GM04503 (cell line): ENCODE data around the gene VRK1.
"Not testable (repeated sequence)": the region's sequence is repeated elsewhere in the genome, so short reads cannot be mapped to it uniquely, and the experiment has no call there.

Experiments used
- DNase-seq: peaks from one replicate; pipeline ENCODE4 v3.0.0-alpha.2; 2012; ENCODE audit warnings: low read depth

VRK1 gene

GRCh38 chr14:96883974-96884373, 86.8 kb downstream of the VRK1 start:
- DNase-seq, result not testable (repeated sequence)

DNA sequence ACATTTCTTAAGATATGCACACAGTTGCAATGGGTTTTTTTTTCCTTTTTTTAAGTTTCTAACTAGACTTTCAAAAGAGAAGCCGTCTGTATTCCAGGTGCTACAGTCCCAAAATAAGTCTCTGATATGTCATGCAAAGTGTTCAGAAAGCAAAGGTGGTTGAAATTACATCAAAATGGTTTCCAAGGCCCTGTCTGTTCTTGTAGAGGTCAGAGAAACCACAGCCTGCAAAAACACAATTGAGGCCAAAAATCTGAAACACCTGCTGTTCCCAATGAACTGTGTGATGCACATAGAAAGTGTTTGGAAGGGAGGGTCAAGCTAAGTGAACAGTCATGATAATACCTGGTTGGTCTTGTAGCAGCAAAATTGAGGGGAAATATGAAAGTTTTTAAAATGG, 91.0 kb downstream of the VRK1 start:
- no peak for DNase-seq

DNA sequence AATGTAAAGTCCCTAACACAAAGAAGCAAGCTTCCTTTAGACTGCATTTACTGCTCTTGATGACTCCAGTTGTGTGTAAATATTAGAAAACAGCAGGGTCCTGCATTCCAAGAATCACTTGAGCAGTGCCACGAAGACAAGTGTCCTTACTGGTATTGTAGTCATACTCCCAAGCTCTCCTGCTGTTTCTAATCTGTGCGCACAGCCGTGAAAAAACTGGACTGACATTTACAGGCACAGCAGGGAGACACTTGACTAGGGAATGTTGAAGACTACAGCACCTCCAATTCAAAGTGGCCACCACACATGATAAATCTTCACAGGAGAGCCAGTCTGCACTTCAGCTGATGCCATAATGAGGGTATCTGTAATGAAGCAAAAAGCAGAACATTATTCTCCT, 91.4 kb downstream of the VRK1 start:
- DNase-seq, result no peak

GRCh38 chr14:96889091-96889490, 91.9 kb downstream of the VRK1 start:
- DNase-seq, result no peak

GRCh38 chr14:96893966-96894622, 96.9 kb downstream of the VRK1 start:
- no peak for DNase-seq

DNA sequence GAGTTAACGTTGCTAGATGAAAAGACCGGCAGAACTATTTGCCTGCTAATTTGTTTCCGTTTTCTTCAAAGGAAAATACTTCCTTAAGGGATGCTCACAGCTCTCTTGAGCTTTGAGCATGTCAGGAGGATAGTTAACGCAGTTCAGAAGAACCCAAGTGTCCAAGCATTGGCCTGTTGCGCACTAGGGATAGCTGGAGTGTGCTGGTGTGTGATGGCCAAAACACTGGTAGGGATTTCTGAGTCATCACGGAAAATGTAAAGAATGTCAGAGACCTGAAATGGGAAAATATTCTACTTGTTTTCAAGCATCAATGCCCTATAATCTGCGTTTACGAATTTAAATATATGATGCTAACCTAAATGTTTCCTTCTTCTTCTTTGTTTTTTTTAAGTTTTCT, 97.8 kb downstream of the VRK1 start:
- DNase-seq, result no peak

- no peak for DNase-seq
Measured at GRCh38 chr14:96895658-96896271, 98.6 kb downstream of the VRK1 start.

DNA sequence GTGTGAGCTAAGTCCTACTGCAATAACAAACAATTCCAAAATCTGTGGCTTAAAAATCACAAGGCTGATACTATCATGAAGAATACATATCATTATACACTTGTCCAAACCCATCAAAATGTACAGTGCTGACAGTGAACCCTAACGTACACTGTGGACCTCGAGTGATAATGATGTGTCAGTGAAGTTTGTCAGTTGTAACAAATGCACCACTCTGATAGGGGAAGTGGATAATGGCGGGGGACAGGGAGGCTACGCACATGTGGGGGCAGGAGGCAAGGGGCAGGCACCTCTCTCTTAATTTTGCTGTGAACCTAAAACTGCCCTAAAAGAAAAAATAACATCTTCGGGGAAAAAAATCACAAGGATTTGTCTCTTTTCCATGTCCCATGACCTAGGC, 100.0 kb downstream of the VRK1 start:
- no peak for DNase-seq

DNA sequence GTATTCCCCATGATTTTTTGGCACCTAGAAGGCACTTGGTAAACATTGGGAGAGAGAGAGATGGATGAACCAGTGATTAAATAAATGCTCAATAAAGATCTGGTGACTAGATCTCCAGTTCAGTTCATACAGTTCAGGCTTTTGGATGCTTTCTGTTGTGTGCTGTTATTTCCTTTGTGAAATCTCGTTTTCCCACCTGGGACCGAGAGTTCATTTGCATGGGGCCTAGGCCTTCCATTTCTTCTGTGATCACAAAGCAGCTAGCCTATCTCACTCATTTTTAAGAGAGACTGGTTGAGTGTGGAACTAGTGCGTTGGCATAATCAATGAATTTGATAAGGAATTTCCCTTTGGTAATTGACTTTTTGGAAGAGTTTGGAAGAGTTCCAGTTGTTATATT, 104.0 kb downstream of the VRK1 start:
- no peak for DNase-seq

DNA sequence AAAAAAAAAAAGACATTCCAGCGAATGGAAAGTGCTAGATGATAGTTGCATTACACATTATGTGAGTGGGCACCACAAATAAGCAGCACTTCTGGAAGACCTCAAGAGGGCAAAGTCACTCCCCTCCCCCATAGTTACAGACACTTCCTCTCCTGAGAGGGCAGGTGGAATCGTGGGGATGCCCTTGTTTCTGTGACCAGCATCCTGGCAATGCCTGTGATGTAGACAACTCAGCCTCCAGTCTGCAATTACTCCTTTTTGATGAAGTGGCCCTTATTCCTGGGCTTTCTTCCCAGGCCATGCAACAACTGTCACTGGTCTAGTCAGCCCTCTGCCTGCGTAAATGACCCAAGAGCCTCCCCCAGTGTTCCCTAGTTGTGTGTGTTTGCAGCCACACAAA, 104.8 kb downstream of the VRK1 start:
- no peak for DNase-seq

DNA sequence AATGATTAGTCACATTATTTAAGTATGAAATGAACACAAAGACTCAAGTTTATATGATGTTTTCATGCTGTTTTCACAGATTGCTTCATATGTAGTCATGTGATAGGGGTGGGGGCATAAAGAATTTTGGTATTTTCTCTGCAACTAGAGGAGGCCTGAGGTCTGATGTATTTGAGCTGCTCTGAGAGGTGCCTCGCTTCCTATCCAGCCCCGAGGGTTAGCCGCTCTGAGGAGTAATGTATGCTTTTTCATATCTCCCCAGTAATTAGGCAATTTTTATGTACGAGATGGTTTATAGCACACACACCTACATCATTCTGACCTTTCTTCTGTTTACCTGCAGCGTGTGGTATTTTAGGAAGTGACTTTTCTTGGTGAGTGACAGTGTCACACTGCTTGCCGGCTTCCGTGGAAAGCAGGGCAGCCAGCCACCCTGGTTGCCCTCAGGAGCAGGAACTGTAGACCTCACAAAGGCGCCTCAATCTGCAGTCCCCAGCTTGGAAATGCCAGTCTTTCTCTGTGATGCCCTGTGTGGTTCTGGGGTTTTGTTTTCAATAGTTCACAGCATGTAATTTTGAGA, 106.4 kb downstream of the VRK1 start:
- DNase-seq, result no peak

DNA sequence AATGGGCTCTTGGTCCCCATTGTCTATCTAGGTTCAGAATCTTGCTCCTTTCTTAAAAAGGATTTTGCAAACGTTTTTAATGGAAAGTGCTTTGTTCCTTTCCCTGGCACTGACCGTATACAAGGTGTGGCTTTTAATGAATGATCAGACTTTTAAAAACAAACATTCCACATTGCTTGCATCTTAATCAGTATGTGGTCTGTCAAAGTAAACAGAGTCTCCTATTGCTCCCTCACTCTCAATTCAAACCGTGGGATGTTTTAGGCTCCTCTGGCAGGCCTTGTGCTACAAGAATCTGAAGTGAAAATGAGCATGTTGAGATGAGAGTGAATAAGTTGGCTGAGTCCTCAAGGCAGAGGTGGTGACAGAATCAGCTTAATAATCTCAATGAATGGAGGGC, 107.0 kb downstream of the VRK1 start:
- DNase-seq, result no peak

DNA sequence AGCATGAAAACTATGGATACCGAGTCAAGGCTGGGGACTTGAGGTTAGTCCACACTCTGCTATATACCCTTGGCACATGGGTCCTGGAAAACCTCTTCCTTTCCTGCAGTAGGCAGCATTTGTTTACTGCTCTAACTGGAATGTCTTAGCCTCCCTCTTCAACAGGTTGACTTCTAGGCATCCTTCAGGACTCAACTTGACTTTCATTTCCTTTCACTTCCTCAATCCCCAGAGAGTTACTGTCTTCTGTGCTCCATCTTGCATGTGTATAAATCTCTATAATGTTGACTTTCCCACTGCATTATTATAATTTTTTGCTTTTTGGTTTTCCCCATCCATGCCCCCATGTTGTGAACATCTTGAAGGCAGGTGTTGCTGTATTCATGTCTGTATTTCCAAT, 107.9 kb downstream of the VRK1 start:
- no peak for DNase-seq

DNA sequence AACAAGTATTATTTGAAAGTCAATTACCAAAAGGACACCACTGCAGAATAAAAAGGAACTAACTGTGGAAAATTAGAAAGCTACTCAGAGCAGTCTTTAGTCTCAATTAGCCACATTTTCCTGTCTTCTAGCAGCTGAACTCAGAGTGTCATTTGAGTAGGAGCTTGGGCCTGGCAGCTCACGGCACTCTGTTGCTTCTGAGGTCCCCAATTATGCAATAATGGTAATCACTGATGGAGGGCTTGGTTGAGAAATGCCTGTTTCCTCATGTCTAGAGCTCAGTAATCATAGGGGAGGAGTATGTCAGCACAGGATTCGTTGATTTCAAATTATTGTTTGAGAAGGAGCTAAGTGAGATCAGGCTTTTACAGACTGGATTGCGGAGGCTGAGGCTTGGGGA, 108.6 kb downstream of the VRK1 start:
- DNase-seq, result no peak

GRCh38 chr14:96906434-96906833, 109.3 kb downstream of the VRK1 start:
- DNase-seq, result no peak

- no peak for DNase-seq
Measured at GRCh38 chr14:96909841-96910364, 112.7 kb downstream of the VRK1 start.

GRCh38 chr14:96911499-96912149, 114.4 kb downstream of the VRK1 start:
- DNase-seq, result no peak

DNA sequence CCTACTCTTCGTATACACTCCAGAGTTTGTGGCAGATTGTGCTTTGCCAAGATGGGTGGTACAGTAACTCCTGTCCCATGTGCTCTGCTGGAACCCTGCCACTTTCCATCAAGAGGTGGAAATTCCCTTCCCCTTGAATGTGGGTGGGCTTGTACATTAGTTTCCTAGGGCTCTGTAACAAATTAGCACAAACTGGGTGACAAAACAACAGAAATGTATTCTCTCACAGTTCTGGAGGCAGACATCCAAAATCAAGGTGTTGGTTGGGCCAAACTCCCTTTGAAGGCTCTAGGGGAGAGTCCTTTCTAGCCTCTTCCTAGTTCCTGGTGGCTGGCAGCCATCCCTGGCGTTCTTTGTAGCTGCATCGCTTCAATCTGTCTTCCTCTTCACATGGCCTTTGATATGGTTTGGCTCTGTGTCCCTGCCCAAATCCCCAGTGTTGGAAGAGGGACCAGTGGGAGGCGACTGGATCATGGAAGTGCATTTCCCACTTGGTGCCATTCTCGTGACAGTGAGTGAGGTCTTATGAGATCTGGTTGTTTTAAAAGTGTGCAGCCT, 117.5 kb downstream of the VRK1 start:
- no peak for DNase-seq

- no peak for DNase-seq
Measured at GRCh38 chr14:96915478-96915877, 118.3 kb downstream of the VRK1 start.

- no peak for DNase-seq
Measured at GRCh38 chr14:96916751-96917150, 119.6 kb downstream of the VRK1 start.

DNA sequence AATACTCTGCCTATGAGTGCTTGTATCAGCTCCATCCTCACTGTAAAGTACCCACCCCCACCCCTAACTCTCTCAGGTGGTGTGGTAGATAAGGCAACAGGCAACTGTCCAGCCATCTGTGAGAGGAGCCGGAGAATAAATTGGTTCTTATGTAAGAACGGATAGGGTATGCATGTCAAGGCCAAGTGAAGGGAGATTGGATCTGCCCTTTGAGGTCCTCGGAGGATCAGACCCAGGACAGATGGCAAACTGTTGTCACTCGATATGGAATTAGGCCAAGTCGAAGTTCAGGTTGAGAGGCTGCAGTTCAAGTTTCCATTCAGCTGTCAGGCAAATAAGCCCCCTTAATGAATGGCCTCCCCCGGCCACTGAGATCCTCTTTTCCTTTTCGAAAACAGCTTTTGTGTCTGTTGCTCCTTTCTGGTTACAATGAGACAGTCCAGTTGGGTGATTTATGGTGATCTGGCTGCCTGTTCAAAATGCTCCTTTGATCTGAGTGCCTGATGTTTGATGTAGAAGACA, 120.3 kb downstream of the VRK1 start:
- no peak for DNase-seq

DNA sequence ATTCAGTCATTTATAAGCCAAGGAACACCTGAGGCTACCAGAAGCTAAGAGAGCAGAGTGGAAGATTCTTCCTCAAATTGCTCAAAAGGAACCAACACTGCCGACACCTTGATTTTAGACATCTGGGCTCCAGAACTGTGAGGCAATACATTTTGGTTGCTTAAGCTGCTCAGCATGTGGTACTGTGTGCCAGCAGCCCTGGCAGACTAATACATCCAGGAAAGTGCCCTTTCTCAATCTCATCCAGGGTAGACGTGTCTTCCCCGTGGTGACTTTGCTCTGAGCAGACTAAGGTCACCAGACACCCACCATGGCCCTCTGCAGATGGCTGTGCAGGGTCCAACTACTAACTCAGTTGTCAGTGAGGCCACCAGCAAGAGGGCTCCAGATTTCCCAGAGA, 122.8 kb downstream of the VRK1 start:
- DNase-seq, result no peak

GRCh38 chr14:96920820-96921219, 123.6 kb downstream of the VRK1 start:
- DNase-seq, result no peak
